ENCODE data around the gene PPFIBP1.
"Not testable (repeated sequence)": the region's sequence is repeated elsewhere in the genome, so short reads cannot be mapped to it uniquely, and the experiment has no call there.

PPFIBP1 gene

GRCh38 chr12:27601056-27601828 is 77.2 kb downstream of the PPFIBP1 start:
- not testable (repeated sequence) for DNase-seq

- DNase-seq = no peak
Measured at GRCh38 chr12:27602516-27602915, 78.5 kb downstream of the PPFIBP1 start.

- no peak for DNase-seq
Measured at GRCh38 chr12:27604431-27604830, 80.4 kb downstream of the PPFIBP1 start.

GRCh38 chr12:27606986-27607385 is 83.0 kb downstream of the PPFIBP1 start:
- no peak for DNase-seq

GRCh38 chr12:27607591-27607990 is 83.6 kb downstream of the PPFIBP1 start:
- no peak for DNase-seq

GRCh38 chr12:27608890-27609289 is 84.9 kb downstream of the PPFIBP1 start:
- DNase-seq = no peak

- DNase-seq = no peak
Measured at GRCh38 chr12:27610374-27610773, 86.4 kb downstream of the PPFIBP1 start.

GRCh38 chr12:27614386-27614785 is 90.4 kb downstream of the PPFIBP1 start:
- DNase-seq = no peak

- no peak for DNase-seq
Measured at GRCh38 chr12:27614866-27615265, 90.9 kb downstream of the PPFIBP1 start.

GRCh38 chr12:27615331-27615891 is 91.4 kb downstream of the PPFIBP1 start:
- no peak for DNase-seq

GRCh38 chr12:27616356-27617142 is 92.5 kb downstream of the PPFIBP1 start:
- no peak for DNase-seq

- DNase-seq = no peak
Measured at GRCh38 chr12:27618836-27619235, 94.8 kb downstream of the PPFIBP1 start.

GRCh38 chr12:27619308-27619707 is 95.3 kb downstream of the PPFIBP1 start:
- no peak for DNase-seq

GRCh38 chr12:27620121-27620520 is 96.1 kb downstream of the PPFIBP1 start:
- no peak for DNase-seq

- DNase-seq = no peak
Measured at GRCh38 chr12:27622436-27623195, 98.6 kb downstream of the PPFIBP1 start.

GRCh38 chr12:27623645-27624044 is 99.6 kb downstream of the PPFIBP1 start:
- no peak for DNase-seq

- DNase-seq = no peak
Measured at GRCh38 chr12:27624586-27624985, 100.6 kb downstream of the PPFIBP1 start.

GRCh38 chr12:27627123-27627852 is 103.3 kb downstream of the PPFIBP1 start:
- no peak for DNase-seq

GRCh38 chr12:27627853-27628469 is 104.0 kb downstream of the PPFIBP1 start:
- not testable (repeated sequence) for DNase-seq

GRCh38 chr12:27630219-27630618 is 106.2 kb downstream of the PPFIBP1 start:
- not testable (repeated sequence) for DNase-seq

GRCh38 chr12:27631365-27631764 is 107.4 kb downstream of the PPFIBP1 start:
- DNase-seq = no peak
